ENCODE results near the gene MINDY4.

MINDY4 gene

GRCh38 chr7:30870821-30871518 is 99.8 kb downstream of the MINDY4 start:
- no peaks in the 10 kb centered on the region for H3K9me2 ChIP-seq (replicated peaks; ENCODE audit: control insufficient read depth, low read length)
- H3K4me1 ChIP-seq (ENCODE audit: control insufficient read depth, low read length), result peaks cover 8% of the 10 kb centered on the region; the same call in 1 of the 2 replicates
- no peaks in the 10 kb centered on the region for H3K36me3 ChIP-seq (ENCODE audit: control insufficient read depth, low read length)
- H3K9me3 ChIP-seq (ENCODE audit: control insufficient read depth, insufficient read depth, low read length), result no peaks in the 10 kb centered on the region
- no peak overlapping the region for H3K27ac ChIP-seq (ENCODE audit: low read depth, low read length)
- H3K4me2 ChIP-seq (ENCODE audit: low read length), result no peak overlapping the region
- H3F3A ChIP-seq (ENCODE audit: control insufficient read depth, insufficient read depth), result no peaks in the 10 kb centered on the region
- no peaks in the 10 kb centered on the region for H4K20me1 ChIP-seq (ENCODE audit: control insufficient read depth, insufficient read depth, low read depth, low read length)
- no peaks in the 10 kb centered on the region for H3K27me3 ChIP-seq (ENCODE audit: control insufficient read depth, low read length)
- no peak for TF ChIP-seq EZH2phosphoT487 (IDR thresholded peaks at IDR 0.05; ENCODE audit: borderline replicate concordance, low read length)
- no peak for TF ChIP-seq CTCF (IDR thresholded peaks at IDR 0.05; ENCODE audit: low read depth, low read length, poor library complexity, severe bottlenecking)
- H3K4me3 ChIP-seq (ENCODE audit: low read length), result no peak overlapping the region
- no peaks in the 10 kb centered on the region for H3K79me2 ChIP-seq (ENCODE audit: control insufficient read depth, low read length)

- H3K9me3 ChIP-seq (ENCODE audit: control insufficient read depth, insufficient read depth, low read length), result no peaks in the 10 kb centered on the region
- H3F3A ChIP-seq (ENCODE audit: control insufficient read depth, insufficient read depth), result no peaks in the 10 kb centered on the region
- H3K4me1 ChIP-seq (ENCODE audit: control insufficient read depth, low read length), result peaks cover 8% of the 10 kb centered on the region; the same call in 1 of the 2 replicates
- no peaks in the 10 kb centered on the region for H3K36me3 ChIP-seq (ENCODE audit: control insufficient read depth, low read length)
- no peak overlapping the region for H3K4me2 ChIP-seq (ENCODE audit: low read length)
- H3K27ac ChIP-seq (ENCODE audit: low read depth, low read length), result no peak overlapping the region
- H4K20me1 ChIP-seq (ENCODE audit: control insufficient read depth, insufficient read depth, low read depth, low read length), result no peaks in the 10 kb centered on the region
- H3K9me2 ChIP-seq (replicated peaks; ENCODE audit: control insufficient read depth, low read length), result no peaks in the 10 kb centered on the region
- H3K4me3 ChIP-seq (ENCODE audit: low read length), result no peak overlapping the region
- TF ChIP-seq EZH2phosphoT487 (IDR thresholded peaks at IDR 0.05; ENCODE audit: borderline replicate concordance, low read length) (no peak), CTCF (IDR thresholded peaks at IDR 0.05; ENCODE audit: low read depth, low read length, poor library complexity, severe bottlenecking) (no peak)
- H3K27me3 ChIP-seq (ENCODE audit: control insufficient read depth, low read length), result no peaks in the 10 kb centered on the region
- H3K79me2 ChIP-seq (ENCODE audit: control insufficient read depth, low read length), result no peaks in the 10 kb centered on the region
Measured at GRCh38 chr7:30871655-30872054, 100.4 kb downstream of the MINDY4 start.

GRCh38 chr7:30873207-30873606 is 102.0 kb downstream of the MINDY4 start:
- no peak overlapping the region for H3K4me3 ChIP-seq (ENCODE audit: low read length)
- H3K36me3 ChIP-seq (ENCODE audit: control insufficient read depth, low read length), result no peaks in the 10 kb centered on the region
- H4K20me1 ChIP-seq (ENCODE audit: control insufficient read depth, insufficient read depth, low read depth, low read length), result no peaks in the 10 kb centered on the region
- H3K4me1 ChIP-seq (ENCODE audit: control insufficient read depth, low read length), result peaks cover 8% of the 10 kb centered on the region; the same call in 1 of the 2 replicates
- no peak for TF ChIP-seq CTCF (IDR thresholded peaks at IDR 0.05; ENCODE audit: low read depth, low read length, poor library complexity, severe bottlenecking)
- TF ChIP-seq EZH2phosphoT487 (IDR thresholded peaks at IDR 0.05; ENCODE audit: borderline replicate concordance, low read length), result no peak
- H3K79me2 ChIP-seq (ENCODE audit: control insufficient read depth, low read length), result no peaks in the 10 kb centered on the region
- H3K4me2 ChIP-seq (ENCODE audit: low read length), result no peak overlapping the region
- H3F3A ChIP-seq (ENCODE audit: control insufficient read depth, insufficient read depth), result no peaks in the 10 kb centered on the region
- no peaks in the 10 kb centered on the region for H3K9me3 ChIP-seq (ENCODE audit: control insufficient read depth, insufficient read depth, low read length)
- no peak overlapping the region for H3K27ac ChIP-seq (ENCODE audit: low read depth, low read length)
- no peaks in the 10 kb centered on the region for H3K27me3 ChIP-seq (ENCODE audit: control insufficient read depth, low read length)
- no peaks in the 10 kb centered on the region for H3K9me2 ChIP-seq (replicated peaks; ENCODE audit: control insufficient read depth, low read length)
